SK-N-SH (cell line): ENCODE measurements around the gene PLCB1. TPM values are rescaled to one million over a fixed set of nuclear protein-coding genes. Genes with fewer than 3 reads are reported as not detected.
A peak's percentile ranks its signal among the peaks of the same experiment; 100 is the strongest.

Experiments
- CTCF ChIA-PET: fragments of 300-600, 350-600 bp; formaldehyde crosslinking; extraction: SDS; loops from one replicate; lab custom pipeline; 2021; lab: Yijun Ruan, JAX
- POLR2A ChIA-PET: fragments of 350-600 bp; sonication (Branson Sonifier 250); formaldehyde crosslinking; extraction: SDS; loops from one replicate; lab custom pipeline; 2020; ENCODE audit warnings: antibody characterized with exemption, inconsistent platforms; lab: Yijun Ruan, JAX
- DNase-seq: peaks from one replicate; pipeline ENCODE4 v3.0.0; 2012
- H2AFZ ChIP-seq: fragments of 200-600 bp; sonication (generic); 2 replicates; pipeline ENCODE4 v1.8.1; 2016; ENCODE audit warnings: antibody characterized with exemption, mild to moderate bottlenecking, low read depth
- H3F3A ChIP-seq: fragments of 200-600 bp; sonication (generic); replicated peaks from 2 replicates; pipeline ENCODE3; 2016; ENCODE audit warnings: antibody characterized with exemption, mild to moderate bottlenecking; ENCODE audit not compliant: insufficient read depth
- H3K27ac ChIP-seq, 2 experiments: fragments of 200-500 bp in 1 of 2; fragments of 200-600 bp in 1 of 2; sonication (Bioruptor generic) in 1 of 2; sonication (generic), shearing (Covaris generic) in 1 of 2; 2 replicates each; pipeline versions ENCODE4 v1.5.1 to v1.6.1; 2014 to 2016; ENCODE audit warnings: low read depth in 2 of 2, inconsistent platforms in 1 of 2, low read length in 1 of 2, mild to moderate bottlenecking in 1 of 2, mixed read lengths in 1 of 2
- H3K27me3 ChIP-seq: fragments of 200-600 bp; sonication (generic), shearing (Covaris generic); 2 replicates; pipeline ENCODE4 v1.6.1; 2016; ENCODE audit warnings: mixed run types; ENCODE audit not compliant: insufficient read depth
- H3K36me3 ChIP-seq, 2 experiments: fragments of 200-500 bp in 1 of 2; fragments of 200-600 bp in 1 of 2; sonication (Bioruptor generic) in 1 of 2; sonication (generic) in 1 of 2; replicated peaks in 1 of 2; 2 replicates each; pipeline versions ENCODE3 to v1.5.1; 2014 to 2016; ENCODE audit warnings: low read length in 1 of 2, mild to moderate bottlenecking in 1 of 2; ENCODE audit not compliant: insufficient read depth in 2 of 2, control insufficient read depth in 1 of 2
- H3K4me1 ChIP-seq, 2 experiments: fragments of 200-500 bp in 1 of 2; fragments of 200-600 bp in 1 of 2; sonication (Bioruptor generic) in 1 of 2; sonication (generic), shearing (Covaris generic) in 1 of 2; 2 replicates each; pipeline versions ENCODE4 v1.5.1 to v1.6.1; 2014 to 2016; ENCODE audit warnings: low read depth in 1 of 2, low read length in 1 of 2, mixed run types in 1 of 2; ENCODE audit not compliant: insufficient read depth in 2 of 2, control insufficient read depth in 1 of 2
- H3K4me2 ChIP-seq: fragments of 200-600 bp; sonication (generic), shearing (Covaris generic); 2 replicates; pipeline ENCODE4 v1.6.1; 2017; ENCODE audit warnings: mixed run types
- H3K4me3 ChIP-seq, 2 experiments: fragments of 200-500 bp in 1 of 2; fragments of 200-600 bp in 1 of 2; sonication (Bioruptor generic) in 1 of 2; sonication (generic), shearing (Covaris generic) in 1 of 2; 2 replicates each; pipeline versions ENCODE4 v1.5.1 to v1.8.1; 2014 to 2016; ENCODE audit warnings: low read depth in 2 of 2, inconsistent platforms in 1 of 2, low read length in 1 of 2, mild to moderate bottlenecking in 1 of 2, mixed read lengths in 1 of 2, moderate library complexity in 1 of 2
- H3K79me2 ChIP-seq: fragments of 200-600 bp; sonication (generic); 2 replicates; pipeline ENCODE4 v1.8.1; 2017; ENCODE audit warnings: mild to moderate bottlenecking; ENCODE audit not compliant: insufficient read depth
- H3K9ac ChIP-seq: fragments of 200-600 bp; sonication (generic); 2 replicates; pipeline ENCODE4 v1.6.1; 2017; ENCODE audit warnings: mixed run types
- H3K9me2 ChIP-seq: fragments of 200-600 bp; sonication (generic); 2 replicates; pipeline ENCODE4 v1.6.1; 2017; ENCODE audit warnings: mixed run types
- H3K9me3 ChIP-seq: fragments of 200-600 bp; sonication (generic); 2 replicates; pipeline ENCODE4 v1.6.1; 2017; ENCODE audit warnings: mixed run types, mild to moderate bottlenecking, moderate library complexity
- H4K20me1 ChIP-seq: fragments of 200-600 bp; sonication (generic); 2 replicates; pipeline ENCODE4 v1.6.1; 2017; ENCODE audit warnings: mild to moderate bottlenecking, mixed run types; ENCODE audit not compliant: insufficient read depth
- CHD2 ChIP-seq: fragments of 150-350 bp; IDR thresholded peaks from 2 replicates; pipeline ENCODE4 v1.6.1; 2018; ENCODE audit warnings: low read length; ENCODE audit not compliant: partially characterized antibody
- EZH2phosphoT487 ChIP-seq: fragments of 200-600 bp; sonication (generic); IDR thresholded peaks from 2 replicates; pipeline ENCODE4 v1.6.1; 2017; ENCODE audit warnings: low read depth, mixed run types, mild to moderate bottlenecking, antibody characterized with exemption, moderate library complexity, borderline replicate concordance
- FOSL2 ChIP-seq: IDR thresholded peaks from 2 replicates; pipeline ENCODE4 v1.4.0; 2012; ENCODE audit warnings: low read depth, mild to moderate bottlenecking, moderate library complexity, borderline replicate concordance
- FOXJ3 ChIP-seq: sonication (generic); formaldehyde crosslinking; IDR thresholded peaks from 2 replicates; pipeline ENCODE4 v1.5.1; 2020; ENCODE audit warnings: mild to moderate bottlenecking, missing genetic modification reagents
- FOXM1 ChIP-seq: IDR thresholded peaks from 2 replicates; pipeline ENCODE4 v1.4.0; 2012; ENCODE audit warnings: low read depth, mild to moderate bottlenecking
- GABPA ChIP-seq: IDR thresholded peaks from 2 replicates; pipeline ENCODE4 v1.4.0; 2012; ENCODE audit warnings: low read depth, mild to moderate bottlenecking
- GATA2 ChIP-seq: sonication (generic); formaldehyde crosslinking; IDR thresholded peaks from 2 replicates; pipeline ENCODE4 v1.5.0; 2020; ENCODE audit warnings: mild to moderate bottlenecking, missing genetic modification reagents
- IRF3 ChIP-seq: fragments of 150-350 bp; IDR thresholded peaks from 2 replicates; pipeline ENCODE4 v1.6.1; 2016; ENCODE audit warnings: mild to moderate bottlenecking, low read depth, low read length
- JUND ChIP-seq: IDR thresholded peaks from 2 replicates; pipeline ENCODE4 v1.4.0; 2012
- MAX ChIP-seq: IDR thresholded peaks from 2 replicates; pipeline ENCODE4 v1.4.0; 2012; ENCODE audit warnings: low read depth
- MEF2A ChIP-seq: IDR thresholded peaks from 2 replicates; pipeline ENCODE4 v1.4.0; 2012; ENCODE audit warnings: low read depth, borderline replicate concordance
- MXI1 ChIP-seq: IDR thresholded peaks from 2 replicates; pipeline ENCODE4 v1.6.1; 2012; ENCODE audit warnings: mild to moderate bottlenecking, low read depth, low read length, improper control_type of control experiment
- NFIC ChIP-seq: IDR thresholded peaks from 2 replicates; pipeline ENCODE4 v1.4.0; 2012; ENCODE audit warnings: borderline replicate concordance
- PBX3 ChIP-seq: IDR thresholded peaks from 2 replicates; pipeline ENCODE4; 2012
- RAD21 ChIP-seq: IDR thresholded peaks from 2 replicates; pipeline ENCODE4 v1.6.1; 2012; ENCODE audit warnings: mild to moderate bottlenecking, low read length
- RCOR1 ChIP-seq: fragments of 150-350 bp; IDR thresholded peaks from 2 replicates; pipeline ENCODE4 v1.6.1; 2017; ENCODE audit warnings: antibody characterized with exemption, low read length
- REST ChIP-seq: IDR thresholded peaks from 2 replicates; pipeline ENCODE4 v1.6.1; 2012; ENCODE audit warnings: mild to moderate bottlenecking, low read depth, low read length, moderate library complexity
- RFX5 ChIP-seq: IDR thresholded peaks from 2 replicates; pipeline ENCODE4 v1.6.1; 2012; ENCODE audit warnings: mild to moderate bottlenecking, improper control_type of control experiment, low read length
- SMC3 ChIP-seq: IDR thresholded peaks from 2 replicates; pipeline ENCODE4 v1.6.1; 2012; ENCODE audit warnings: low read depth, low read length, improper control_type of control experiment
- TAF1 ChIP-seq: IDR thresholded peaks from 2 replicates; pipeline ENCODE4 v1.6.1; 2012; ENCODE audit warnings: low read depth, mild to moderate bottlenecking, low read length, moderate library complexity, borderline replicate concordance
- TCF12 ChIP-seq: IDR thresholded peaks from 2 replicates; pipeline ENCODE4 v1.4.0; 2012
- USF1 ChIP-seq: IDR thresholded peaks from 2 replicates; pipeline ENCODE4 v1.4.0; 2012; ENCODE audit warnings: low read depth, borderline replicate concordance
- USF2 ChIP-seq: fragments of 150-350 bp; IDR thresholded peaks from 2 replicates; pipeline ENCODE4 v1.6.1; 2017; ENCODE audit warnings: antibody characterized with exemption, low read length, low read depth, borderline replicate concordance
- YY1 ChIP-seq: IDR thresholded peaks from 2 replicates; pipeline ENCODE4 v1.4.0; 2012; ENCODE audit warnings: low read depth, mild to moderate bottlenecking
- ZBTB33 ChIP-seq: IDR thresholded peaks from 2 replicates; pipeline ENCODE4 v1.4.0; 2012; ENCODE audit warnings: low read depth, borderline replicate concordance
- WGBS: methylation state at CpG from one replicate; pipeline ENCODE4 v1.1.6; 2017; ENCODE audit warnings: low lambda C conversion rate; 5-methylcytosine and 5-hydroxymethylcytosine counted together
- polyA plus RNA-seq, 3 experiments: library from polyadenylated mRNA; depleted of rRNA; stranded (reverse); fragments of >200 nt; gene quantifications; 2 replicates each; pipeline ENCODE4 v1.2.3, GENCODE V29; 2012

The PLCB1 gene
- polyA plus RNA-seq, 1 of the 3 experiments (the other 2 are of a cell fraction), result 10.5 TPM

GRCh38 chr20:8306937-8307336 lies 174.9 kb downstream of the PLCB1 start:
- Histone ChIP-seq H3K4me1 (peaks cover 0 to 28% of the 10 kb centered on the region in 2 experiments; a peak in 3 of 4 replicates), H3K9me3 (no peaks in the 10 kb centered on the region), H3K79me2 (peaks cover 13% of the 10 kb centered on the region), H3K9me2 (no peaks in the 10 kb centered on the region), H3K36me3 (no peaks in the 10 kb centered on the region), H3K4me2 (no peak overlapping the region), H4K20me1 (no peaks in the 10 kb centered on the region), H2AFZ (no peak overlapping the region), H3F3A (no peaks in the 10 kb centered on the region), H3K27me3 (no peaks in the 10 kb centered on the region), H3K27ac (peak overlapping the region in 1 of 2 experiments; percentile 73; a peak in 3 of 4 replicates), H3K4me3 (no peak overlapping the region), H3K9ac (no peak overlapping the region)
- 7% methylated on average over 3 of the region's 3 CpGs for WGBS
- POLR2A ChIA-PET, result no interaction called here
- CTCF ChIA-PET, result interaction anchor here (0.9 to 2.9 kb wide), 9 partner anchors 9 to 415 kb away, joined by 3 to 15 read pairs (median 3); no protein-coding TSS in a partner anchor
- DNase-seq, result peak; percentile 33
- no peak for TF ChIP-seq RFX5
- peak; percentile 82 for TF ChIP-seq TCF12
- peak; percentile 51 for TF ChIP-seq CHD2
- TF ChIP-seq FOXJ3 (CRISPR knock-in tag), result 0 out of 2 replicates have a peak, but pooled peaks have one; percentile 55
- no peak for TF ChIP-seq FOSL2
- peak; percentile 54; the same call in 1 of the 2 replicates for TF ChIP-seq MXI1
- no peak for TF ChIP-seq EZH2phosphoT487
- TF ChIP-seq ZBTB33, result no peak
- TF ChIP-seq GABPA, result no peak
- no peak for TF ChIP-seq SMC3
- TF ChIP-seq USF2, result no peak
- TF ChIP-seq USF1, result no peak
- no peak for TF ChIP-seq REST
- TF ChIP-seq MAX, result no peak
- TF ChIP-seq IRF3, result no peak
- no peak for TF ChIP-seq FOXM1
- TF ChIP-seq RCOR1, result peak; percentile 85
- no peak for TF ChIP-seq MEF2A
- TF ChIP-seq GATA2, result peak; percentile 68
- TF ChIP-seq TAF1, result no peak
- TF ChIP-seq YY1, result no peak
- peak; percentile 15; the same call in 1 of the 2 replicates for TF ChIP-seq RAD21
- no peak for TF ChIP-seq JUND
- no peak for TF ChIP-seq NFIC
- TF ChIP-seq PBX3, result peak; percentile 63
